Vagina (tissue), 2 donors: ENCODE results near the gene ASPA.

Source experiments
- POLR2AphosphoS5 ChIP-seq, 2 donors: sonication (generic); formaldehyde crosslinking; IDR thresholded peaks; one replicate each; pipeline ENCODE4 v1.9.0; 2017; ENCODE audit warnings: antibody characterized with exemption in 2 of 2, mild to moderate bottlenecking in 2 of 2, low read depth in 1 of 2; ENCODE audit not compliant: insufficient read depth in 1 of 2
- TF ChIP-seq, protein P1 (sequence below), 3 experiments: fragments of 450-650 bp in 2 of 3; fragments of 200-600 bp in 1 of 3; sonication (generic) in 1 of 3; IDR thresholded peaks; one replicate each; pipeline ENCODE4 v1.5.1; 2017 to 2019; ENCODE audit warnings: antibody characterized with exemption in 3 of 3, mild to moderate bottlenecking in 2 of 3, moderate library complexity in 2 of 3

DNA sequence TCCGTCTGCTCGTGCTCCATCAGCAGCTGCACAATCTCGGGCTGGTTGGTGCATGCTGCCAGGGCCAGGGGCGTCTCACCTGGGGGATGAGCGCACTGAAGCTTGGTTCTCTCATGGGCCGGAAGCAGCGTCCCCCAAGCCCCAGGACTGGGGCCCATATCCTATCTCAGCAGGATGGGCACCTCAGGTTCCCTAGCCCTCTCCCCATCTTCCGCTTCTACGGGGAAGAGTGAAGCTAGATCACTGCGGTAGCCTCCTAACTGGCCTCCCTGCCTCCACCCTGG is 57.0 kb downstream of the ASPA start:
- TF ChIP-seq, protein P1, sequence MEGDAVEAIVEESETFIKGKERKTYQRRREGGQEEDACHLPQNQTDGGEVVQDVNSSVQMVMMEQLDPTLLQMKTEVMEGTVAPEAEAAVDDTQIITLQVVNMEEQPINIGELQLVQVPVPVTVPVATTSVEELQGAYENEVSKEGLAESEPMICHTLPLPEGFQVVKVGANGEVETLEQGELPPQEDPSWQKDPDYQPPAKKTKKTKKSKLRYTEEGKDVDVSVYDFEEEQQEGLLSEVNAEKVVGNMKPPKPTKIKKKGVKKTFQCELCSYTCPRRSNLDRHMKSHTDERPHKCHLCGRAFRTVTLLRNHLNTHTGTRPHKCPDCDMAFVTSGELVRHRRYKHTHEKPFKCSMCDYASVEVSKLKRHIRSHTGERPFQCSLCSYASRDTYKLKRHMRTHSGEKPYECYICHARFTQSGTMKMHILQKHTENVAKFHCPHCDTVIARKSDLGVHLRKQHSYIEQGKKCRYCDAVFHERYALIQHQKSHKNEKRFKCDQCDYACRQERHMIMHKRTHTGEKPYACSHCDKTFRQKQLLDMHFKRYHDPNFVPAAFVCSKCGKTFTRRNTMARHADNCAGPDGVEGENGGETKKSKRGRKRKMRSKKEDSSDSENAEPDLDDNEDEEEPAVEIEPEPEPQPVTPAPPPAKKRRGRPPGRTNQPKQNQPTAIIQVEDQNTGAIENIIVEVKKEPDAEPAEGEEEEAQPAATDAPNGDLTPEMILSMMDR (IDR thresholded peaks at IDR 0.05), result no peak
- no peak for TF ChIP-seq POLR2AphosphoS5 (IDR thresholded peaks at IDR 0.05; ENCODE audit: insufficient read depth in 1 of 2, low read depth in 1 of 2)
